ENCODE measurements around the gene PLEKHM2. TPM values are rescaled to one million over a fixed set of nuclear protein-coding genes. Genes with fewer than 3 reads are reported as not detected.
"Not testable (repeated sequence)": the region's sequence is repeated elsewhere in the genome, so short reads cannot be mapped to it uniquely, and the experiment has no call there.

PLEKHM2 gene
- total RNA-seq, 1 experiment from 2014 or later = 51.5 TPM

- H3K4me3 Mint-ChIP-seq (ENCODE audit: unreplicated experiment) = no peak overlapping the region
- intact Hi-C loops (cut with micrococcal nuclease) = no loop called here
- no peak for TF ChIP-seq CTCF (IDR thresholded peaks at IDR 0.05; ENCODE audit: unreplicated experiment)
- DNase-seq (ENCODE audit: unreplicated experiment) = no peak
- no peaks in the 10 kb centered on the region for H3K9me3 Mint-ChIP-seq (ENCODE audit: unreplicated experiment)
- peaks cover 42% of the 10 kb centered on the region for H3K36me3 Mint-ChIP-seq (ENCODE audit: insufficient read depth, unreplicated experiment)
- POLR2A ChIA-PET = interaction anchor here (1.0 to 2.1 kb wide), 3 partner anchors 12 to 33 kb away, joined by 3 to 5 read pairs (median 4); no protein-coding TSS in a partner anchor
- CTCF ChIA-PET = interaction anchor here (1.0 kb wide), 1 partner anchor 35 kb away, joined by 4 read pairs; no protein-coding TSS in a partner anchor
- no peaks in the 10 kb centered on the region for H3K27me3 Mint-ChIP-seq (ENCODE audit: insufficient read depth, unreplicated experiment)
- no peak overlapping the region for H3K27ac Mint-ChIP-seq (ENCODE audit: low read depth, unreplicated experiment)
- no peaks in the 10 kb centered on the region for H3K4me1 Mint-ChIP-seq (ENCODE audit: insufficient read depth, unreplicated experiment)
- no TSS peak for BruUV-seq (replicated peaks)
Measured at GRCh38 chr1:15696956-15697521, 12.9 kb downstream of the PLEKHM2 start.

GRCh38 chr1:15698201-15698600, 14.1 kb downstream of the PLEKHM2 start:
- TF ChIP-seq CTCF (IDR thresholded peaks at IDR 0.05; ENCODE audit: unreplicated experiment) = no peak
- no peaks in the 10 kb centered on the region for H3K9me3 Mint-ChIP-seq (ENCODE audit: unreplicated experiment)

DNA sequence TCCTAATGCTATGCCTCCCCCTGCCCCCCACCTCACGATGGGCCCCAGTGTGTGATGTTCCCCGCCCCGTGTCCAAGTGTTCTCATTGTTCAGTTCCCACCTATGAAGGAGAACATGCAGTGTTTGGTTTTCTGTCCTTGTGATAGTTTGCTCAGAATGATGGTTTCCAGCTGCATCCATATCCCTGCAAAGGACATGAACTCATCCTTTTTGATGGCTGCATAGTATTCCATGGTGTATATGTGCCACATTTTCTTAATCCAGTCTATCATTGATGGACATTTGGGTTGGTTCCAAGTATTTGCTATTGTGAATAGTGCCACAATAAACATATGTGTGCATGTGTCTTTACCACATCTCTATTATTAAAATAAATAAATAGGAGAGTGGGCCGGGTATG, 15.2 kb downstream of the PLEKHM2 start:
- H3K27me3 Mint-ChIP-seq (ENCODE audit: insufficient read depth, unreplicated experiment); H3K4me3 Mint-ChIP-seq (ENCODE audit: unreplicated experiment); intact Hi-C loops (cut with micrococcal nuclease); H3K27ac Mint-ChIP-seq (ENCODE audit: low read depth, unreplicated experiment); DNase-seq (ENCODE audit: unreplicated experiment); BruUV-seq (replicated peaks); POLR2A ChIA-PET; H3K9me3 Mint-ChIP-seq (ENCODE audit: unreplicated experiment): not testable (repeated sequence)
- CTCF ChIA-PET = interaction anchor here (0.6 kb wide), 1 partner anchor 165 kb away, joined by 3 read pairs; no protein-coding TSS in a partner anchor
- Mint-ChIP-seq H3K4me1 (ENCODE audit: insufficient read depth, unreplicated experiment) (peaks cover 15% of the 10 kb centered on the region), H3K36me3 (ENCODE audit: insufficient read depth, unreplicated experiment) (peaks cover 42% of the 10 kb centered on the region)

More at GRCh38 chr1:15698201-15698600, 14.1 kb downstream of the PLEKHM2 start:
- Mint-ChIP-seq H3K4me3 (ENCODE audit: unreplicated experiment) (no peak overlapping the region), H3K36me3 (ENCODE audit: insufficient read depth, unreplicated experiment) (peaks cover 45% of the 10 kb centered on the region), H3K27me3 (ENCODE audit: insufficient read depth, unreplicated experiment) (no peaks in the 10 kb centered on the region), H3K27ac (ENCODE audit: low read depth, unreplicated experiment) (no peak overlapping the region), H3K4me1 (ENCODE audit: insufficient read depth, unreplicated experiment) (peaks cover 4% of the 10 kb centered on the region)
- no TSS peak for BruUV-seq (replicated peaks)
- DNase-seq (ENCODE audit: unreplicated experiment) = no peak
- CTCF ChIA-PET = interaction anchor here (1.0 kb wide), 1 partner anchor 34 kb away, joined by 4 read pairs; no protein-coding TSS in a partner anchor
- intact Hi-C loops (cut with micrococcal nuclease) = no loop called here
- POLR2A ChIA-PET = interaction anchor here (2.1 kb wide), 1 partner anchor 13 kb away, joined by 5 read pairs; no protein-coding TSS in a partner anchor

GRCh38 chr1:15700508-15700907, 16.4 kb downstream of the PLEKHM2 start:
- ChIA-PET CTCF (no interaction called here), POLR2A (no interaction called here)
- DNase-seq (ENCODE audit: unreplicated experiment) = no peak
- no peaks in the 10 kb centered on the region for H3K27me3 Mint-ChIP-seq (ENCODE audit: insufficient read depth, unreplicated experiment)
- H3K4me3 Mint-ChIP-seq (ENCODE audit: unreplicated experiment) = no peak overlapping the region
- H3K27ac Mint-ChIP-seq (ENCODE audit: low read depth, unreplicated experiment) = no peak overlapping the region
- intact Hi-C loops (cut with micrococcal nuclease) = loop anchor here (5.0 kb wide), 1 partner anchor 83 kb away; the partner anchor contains the start of gene DDI2
- BruUV-seq (replicated peaks) = no TSS peak
- H3K4me1 Mint-ChIP-seq (ENCODE audit: insufficient read depth, unreplicated experiment) = peaks cover 20% of the 10 kb centered on the region
- H3K36me3 Mint-ChIP-seq (ENCODE audit: insufficient read depth, unreplicated experiment) = peaks cover 30% of the 10 kb centered on the region
- no peak for TF ChIP-seq CTCF (IDR thresholded peaks at IDR 0.05; ENCODE audit: unreplicated experiment)
- no peaks in the 10 kb centered on the region for H3K9me3 Mint-ChIP-seq (ENCODE audit: unreplicated experiment)

Data from MCF 10A (cell line).